SK-N-MC (cell line): ENCODE measurements around the gene CALR.

ENCODE experiments used
- EZH2 ChIP-seq: fragments of 200-600 bp; sonication (generic); IDR thresholded peaks from one replicate; pipeline ENCODE4 v1.6.1; 2017; ENCODE audit warnings: antibody characterized with exemption
- FOXP2 ChIP-seq: optimal IDR thresholded peaks from 2 replicates; pipeline ENCODE3; 2011; ENCODE audit warnings: mild to moderate bottlenecking, moderate library complexity; ENCODE audit not compliant: insufficient read depth; ENCODE audit errors: extremely low read length, control extremely low read depth

GRCh38 chr19:12940897-12941296 is 2.5 kb downstream of the CALR start:
- no peak for TF ChIP-seq FOXP2
- no peak for TF ChIP-seq EZH2
